ENCODE results near the gene PIP.
"Not testable (repeated sequence)": the region's sequence is repeated elsewhere in the genome, so short reads cannot be mapped to it uniquely, and the experiment has no call there.

PIP gene

GRCh38 chr7:143117395-143117794 lies 14.5 kb upstream of the PIP start:
- Histone ChIP-seq H3K27me3 (ENCODE audit: low read length) (no peaks in the 10 kb centered on the region), H2AFZ (ENCODE audit: low read depth, low read length, severe bottlenecking) (no peak overlapping the region)

GRCh38 chr7:143120691-143121405 lies 11.0 kb upstream of the PIP start:
- H3K36me3 ChIP-seq (ENCODE audit: low read length), result no peaks in the 10 kb centered on the region
- no peak overlapping the region for H3K27ac ChIP-seq (ENCODE audit: low read depth, low read length)
- H2AFZ ChIP-seq (ENCODE audit: low read depth, low read length, severe bottlenecking), result no peak overlapping the region
- no peaks in the 10 kb centered on the region for H3K79me2 ChIP-seq (ENCODE audit: insufficient read depth, low read length)
- H3F3A ChIP-seq (ENCODE audit: insufficient read depth), result no peaks in the 10 kb centered on the region
- H3K9me2 ChIP-seq (replicated peaks; ENCODE audit: insufficient read depth, low read length), result no peaks in the 10 kb centered on the region
- H3K27me3 ChIP-seq (ENCODE audit: low read length), result no peaks in the 10 kb centered on the region
- no peaks in the 10 kb centered on the region for H3K9me3 ChIP-seq (ENCODE audit: insufficient read depth, low read length)
- H4K20me1 ChIP-seq (ENCODE audit: low read depth, low read length), result no peaks in the 10 kb centered on the region
- TF ChIP-seq CTCF (IDR thresholded peaks at IDR 0.05; ENCODE audit: insufficient read depth, low read length, poor library complexity, severe bottlenecking), result no peak
- no peak for TF ChIP-seq EZH2phosphoT487 (conservative IDR thresholded peaks at IDR 0.05; ENCODE audit: low read length)
- no peak overlapping the region for H3K9ac ChIP-seq (ENCODE audit: low read length)
- no peak overlapping the region for H3K4me2 ChIP-seq (ENCODE audit: low read depth, low read length, poor library complexity, severe bottlenecking)
- H3K4me3 ChIP-seq (ENCODE audit: insufficient read depth, low read length, poor library complexity, severe bottlenecking), result no peak overlapping the region

More at GRCh38 chr7:143117395-143117794, 14.5 kb upstream of the PIP start:
- Histone ChIP-seq H3K4me2 (ENCODE audit: low read depth, low read length, poor library complexity, severe bottlenecking) (no peak overlapping the region), H3K9ac (ENCODE audit: low read length) (no peak overlapping the region), H3K79me2 (ENCODE audit: insufficient read depth, low read length) (no peaks in the 10 kb centered on the region), H3K9me3 (ENCODE audit: insufficient read depth, low read length) (no peaks in the 10 kb centered on the region), H3K4me3 (ENCODE audit: insufficient read depth, low read length, poor library complexity, severe bottlenecking) (no peak overlapping the region), H3K27ac (ENCODE audit: low read depth, low read length) (no peak overlapping the region), H3F3A (ENCODE audit: insufficient read depth) (no peaks in the 10 kb centered on the region), H3K9me2 (replicated peaks; ENCODE audit: insufficient read depth, low read length) (no peaks in the 10 kb centered on the region), H4K20me1 (ENCODE audit: low read depth, low read length) (no peaks in the 10 kb centered on the region), H3K36me3 (ENCODE audit: low read length) (no peaks in the 10 kb centered on the region)
- no peak for TF ChIP-seq CTCF (IDR thresholded peaks at IDR 0.05; ENCODE audit: insufficient read depth, low read length, poor library complexity, severe bottlenecking)
- no peak for TF ChIP-seq EZH2phosphoT487 (conservative IDR thresholded peaks at IDR 0.05; ENCODE audit: low read length)

DNA sequence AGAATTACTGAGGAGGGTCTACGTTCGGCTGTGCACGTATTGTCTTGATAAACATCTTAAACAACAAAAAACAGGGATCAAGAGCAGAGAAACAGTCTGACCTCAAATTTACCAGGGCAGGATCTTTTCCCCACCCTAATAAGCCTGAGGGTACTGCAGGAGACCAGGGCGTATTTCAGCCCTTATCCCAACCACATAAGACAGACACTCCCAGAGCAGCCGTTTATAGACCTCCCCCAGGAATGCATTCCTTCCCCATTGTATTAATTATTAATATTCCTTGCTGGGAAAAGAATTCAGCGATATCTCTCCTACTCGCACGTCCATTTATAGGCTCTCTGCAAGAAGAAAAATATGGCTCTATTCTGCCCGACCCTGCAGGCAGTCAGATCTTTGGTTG lies 8.6 kb upstream of the PIP start:
- H3K9me3 ChIP-seq (ENCODE audit: insufficient read depth, low read length); H3K4me3 ChIP-seq (ENCODE audit: insufficient read depth, low read length, poor library complexity, severe bottlenecking); H3K9me2 ChIP-seq (replicated peaks; ENCODE audit: insufficient read depth, low read length); H3K79me2 ChIP-seq (ENCODE audit: insufficient read depth, low read length); H2AFZ ChIP-seq (ENCODE audit: low read depth, low read length, severe bottlenecking); H3K4me2 ChIP-seq (ENCODE audit: low read depth, low read length, poor library complexity, severe bottlenecking); H3K27me3 ChIP-seq (ENCODE audit: low read length); H3F3A ChIP-seq (ENCODE audit: insufficient read depth); H3K9ac ChIP-seq (ENCODE audit: low read length); H3K27ac ChIP-seq (ENCODE audit: low read depth, low read length); H3K36me3 ChIP-seq (ENCODE audit: low read length); H4K20me1 ChIP-seq (ENCODE audit: low read depth, low read length): not testable (repeated sequence)

GRCh38 chr7:143126146-143126545 lies 5.7 kb upstream of the PIP start:
- Histone ChIP-seq H4K20me1 (ENCODE audit: low read depth, low read length) (no peaks in the 10 kb centered on the region), H3K9me2 (replicated peaks; ENCODE audit: insufficient read depth, low read length) (no peaks in the 10 kb centered on the region), H3K27me3 (ENCODE audit: low read length) (no peaks in the 10 kb centered on the region), H3K27ac (ENCODE audit: low read depth, low read length) (no peak overlapping the region), H3K4me3 (ENCODE audit: insufficient read depth, low read length, poor library complexity, severe bottlenecking) (no peak overlapping the region), H3K9me3 (ENCODE audit: insufficient read depth, low read length) (no peaks in the 10 kb centered on the region), H3K4me2 (ENCODE audit: low read depth, low read length, poor library complexity, severe bottlenecking) (no peak overlapping the region), H3K79me2 (ENCODE audit: insufficient read depth, low read length) (no peaks in the 10 kb centered on the region), H3K9ac (ENCODE audit: low read length) (no peak overlapping the region), H3F3A (ENCODE audit: insufficient read depth) (no peaks in the 10 kb centered on the region), H3K36me3 (ENCODE audit: low read length) (no peaks in the 10 kb centered on the region), H2AFZ (ENCODE audit: low read depth, low read length, severe bottlenecking) (no peak overlapping the region)
- TF ChIP-seq EZH2phosphoT487 (conservative IDR thresholded peaks at IDR 0.05; ENCODE audit: low read length), result no peak
- no peak for TF ChIP-seq CTCF (IDR thresholded peaks at IDR 0.05; ENCODE audit: insufficient read depth, low read length, poor library complexity, severe bottlenecking)
